ENCODE measurements around the gene NFIA.
A peak's percentile ranks its signal among the peaks of the same experiment; 100 is the strongest.
"Not testable (repeated sequence)": the region's sequence is repeated elsewhere in the genome, so short reads cannot be mapped to it uniquely, and the experiment has no call there.

NFIA gene

DNA sequence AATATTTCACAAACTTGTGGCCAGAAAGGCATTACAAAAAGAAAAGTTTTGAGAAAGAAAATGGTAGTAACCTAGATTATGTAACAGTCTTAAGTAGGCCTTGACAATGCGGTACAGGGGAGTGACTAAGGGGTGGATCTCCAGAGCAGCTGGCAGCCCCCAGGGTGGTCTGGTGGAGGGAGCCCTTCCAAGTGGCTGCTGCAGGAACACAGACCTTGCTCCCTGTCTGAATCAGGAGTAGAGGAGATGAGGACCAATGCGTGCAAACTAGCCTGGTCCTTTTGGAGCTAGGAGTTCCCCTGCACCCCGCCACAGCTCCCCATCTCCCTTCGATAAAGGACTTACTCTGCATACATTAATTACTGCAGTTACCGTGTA is 189.0 kb downstream of the NFIA start:
- no peak for DNase-seq (ENCODE audit: low spot score)

DNA sequence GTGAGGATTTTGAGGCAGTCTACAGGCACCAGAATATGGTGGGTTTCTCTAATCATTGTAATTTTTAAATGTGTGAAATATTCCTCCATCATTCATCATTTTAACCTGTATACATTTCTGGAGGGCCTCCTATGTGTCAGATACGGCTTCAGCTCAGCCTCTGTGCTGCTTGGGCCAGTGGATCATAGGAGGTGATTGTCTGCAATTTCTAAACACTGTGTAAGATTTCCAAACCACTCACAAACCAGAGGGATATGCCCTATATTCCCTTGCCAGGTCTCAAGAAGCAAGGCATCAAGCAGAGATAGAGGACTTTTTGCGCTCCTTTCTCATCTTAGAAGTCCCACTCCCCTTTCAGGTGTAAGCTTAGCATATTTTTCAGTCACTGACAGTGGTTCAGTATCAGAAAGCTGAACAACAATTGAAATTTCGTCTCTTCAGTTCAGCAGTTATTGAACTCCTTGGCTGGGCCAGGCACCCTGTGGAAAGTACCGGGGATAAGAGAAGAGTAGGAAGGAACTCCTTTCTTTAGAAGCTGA is 190.9 kb downstream of the NFIA start:
- no peak for DNase-seq (ENCODE audit: low spot score)

DNA sequence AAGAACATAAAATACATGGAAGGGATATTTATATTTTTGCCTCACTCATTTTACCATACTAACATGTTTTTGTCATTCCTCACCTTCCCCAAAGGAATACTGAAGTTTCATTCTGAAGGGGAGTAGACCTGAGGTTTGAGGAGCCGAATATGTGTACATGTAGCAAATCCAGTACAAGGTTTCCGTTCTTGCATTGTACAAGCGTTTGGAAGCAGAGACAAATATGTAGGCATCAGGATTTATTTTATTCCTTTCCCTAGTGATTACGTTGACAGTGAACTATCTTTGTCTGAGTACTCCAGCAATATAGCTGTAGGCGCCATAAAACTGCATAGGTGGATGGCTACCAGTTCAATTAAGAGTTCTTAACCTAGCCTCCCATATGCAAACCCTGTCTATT is 191.5 kb downstream of the NFIA start:
- no peak for DNase-seq (ENCODE audit: low spot score)

DNA sequence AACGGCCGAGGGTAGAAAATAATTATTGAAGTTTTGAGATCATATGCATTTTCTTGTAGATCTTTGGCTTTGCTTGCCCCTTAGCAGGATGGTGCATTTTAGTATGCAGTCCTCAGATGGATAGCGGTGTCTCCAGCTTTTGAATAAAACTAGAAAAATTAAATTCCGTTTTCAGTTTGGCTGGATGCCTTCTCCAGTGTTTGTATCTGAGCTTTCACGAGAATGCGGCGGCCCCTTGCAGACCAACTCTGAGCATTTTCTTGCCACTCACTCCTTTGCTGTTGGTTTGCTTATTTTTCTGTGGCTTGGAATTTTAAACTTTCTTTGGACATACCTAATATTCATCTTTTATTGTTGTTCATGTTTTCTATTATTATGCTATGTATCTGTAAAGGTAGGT is 192.6 kb downstream of the NFIA start:
- no peak for DNase-seq (ENCODE audit: low spot score)

DNA sequence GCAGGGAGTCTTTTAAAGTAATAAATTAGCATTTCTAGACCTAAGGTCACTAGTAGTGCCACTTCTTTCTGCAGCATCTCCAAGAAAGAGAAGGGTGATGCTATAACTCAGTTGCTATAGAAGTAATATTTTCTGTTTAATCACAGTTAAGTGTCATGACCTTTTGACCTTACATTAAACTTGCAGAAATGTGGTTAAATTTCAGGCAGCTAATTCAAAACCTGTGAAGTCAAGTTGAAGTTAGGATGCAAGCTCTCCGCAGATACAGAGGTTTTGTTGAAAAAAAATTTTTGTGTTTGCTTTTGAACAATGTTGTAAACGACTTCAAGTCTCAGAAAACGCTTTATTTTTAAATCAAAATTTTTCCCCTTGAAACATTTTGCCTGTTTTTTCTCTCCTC is 193.9 kb downstream of the NFIA start:
- DNase-seq (ENCODE audit: low spot score): no peak

DNA sequence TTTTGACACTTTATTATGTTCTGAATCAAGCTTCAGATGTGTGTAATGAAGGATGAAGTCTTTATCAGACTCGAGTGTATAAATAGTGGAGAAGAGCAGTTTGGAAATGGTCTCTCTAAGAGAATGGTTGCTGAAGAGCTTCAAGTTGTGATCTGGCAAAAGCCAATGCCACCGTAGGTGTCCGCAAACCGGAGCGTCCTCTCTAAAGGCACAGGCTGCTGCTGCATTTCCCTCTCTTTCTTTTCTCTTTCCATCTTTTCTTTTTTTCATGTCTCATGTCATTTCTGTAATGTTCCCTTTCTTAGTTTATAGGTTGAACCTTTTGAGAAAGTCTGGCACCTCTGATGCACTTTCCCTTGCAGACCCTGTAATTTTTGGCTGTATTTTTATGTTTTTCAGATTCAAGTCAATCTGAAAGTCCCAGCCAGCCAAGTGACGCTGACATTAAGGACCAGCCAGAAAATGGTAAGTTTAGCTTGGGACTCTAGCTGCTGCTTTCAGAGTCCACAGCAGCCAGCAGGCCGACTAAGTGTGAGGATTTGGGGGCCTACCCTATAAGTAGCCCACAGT is 194.8 kb downstream of the NFIA start:
- DNase-seq (ENCODE audit: low spot score): no peak

DNA sequence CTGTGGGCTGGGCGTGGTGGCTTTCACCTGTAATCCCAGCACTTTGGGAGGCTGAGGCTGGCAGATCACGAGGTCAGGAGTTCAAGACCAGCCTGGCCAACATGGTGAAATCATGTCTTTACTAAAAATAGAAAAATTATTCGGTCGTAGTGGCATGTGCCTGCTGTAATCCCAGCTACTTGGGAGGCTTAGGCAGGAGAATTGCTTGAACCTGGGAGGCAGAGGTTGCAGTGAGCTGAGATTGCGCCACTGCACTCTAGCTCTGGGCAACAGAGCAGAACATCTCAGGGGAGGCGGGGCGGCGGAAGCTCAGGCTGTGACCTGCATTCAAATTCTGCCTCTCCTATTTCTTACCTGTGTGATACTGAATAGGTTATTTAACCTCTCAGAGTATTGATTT is 196.1 kb downstream of the NFIA start:
- DNase-seq (ENCODE audit: low spot score): not testable (repeated sequence)

DNA sequence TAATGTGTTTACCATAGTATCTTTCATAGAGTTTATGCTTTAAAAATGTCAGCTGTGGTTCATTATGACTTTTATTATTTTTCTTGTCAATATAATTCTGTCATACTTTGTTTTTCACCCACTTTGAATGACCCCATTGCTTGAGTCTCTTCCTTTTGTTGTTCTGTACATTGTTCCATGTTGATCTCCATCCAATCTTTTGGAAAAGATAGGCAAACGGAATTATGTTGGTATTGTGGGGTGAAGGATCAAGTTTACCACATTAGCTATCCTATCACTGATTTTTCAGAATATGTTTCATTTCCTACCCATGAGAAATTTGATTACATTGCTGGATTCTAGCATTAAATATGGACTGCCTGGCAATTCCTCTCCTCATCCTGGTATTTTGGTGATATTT is 196.6 kb downstream of the NFIA start:
- DNase-seq (ENCODE audit: low spot score): no peak

DNA sequence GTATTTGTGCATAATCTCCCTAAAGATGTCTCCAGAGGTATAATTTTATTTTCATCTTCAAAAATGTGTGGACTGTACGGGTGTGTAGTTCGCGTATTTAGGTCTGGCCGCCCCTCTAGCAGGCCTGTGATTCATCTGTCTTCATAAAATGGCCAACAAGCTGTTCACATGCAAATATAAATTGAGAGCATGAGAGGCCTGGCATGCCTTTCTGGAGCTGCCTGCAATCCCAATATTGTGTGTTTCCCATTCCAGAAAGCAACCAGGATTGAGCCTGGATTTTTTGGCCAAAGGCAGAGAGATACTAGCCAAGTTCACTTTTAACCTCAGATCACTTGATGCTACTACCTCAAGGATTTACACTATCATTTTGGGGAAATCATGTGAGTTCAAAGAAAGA is 197.2 kb downstream of the NFIA start:
- no peak for DNase-seq (ENCODE audit: low spot score)

DNA sequence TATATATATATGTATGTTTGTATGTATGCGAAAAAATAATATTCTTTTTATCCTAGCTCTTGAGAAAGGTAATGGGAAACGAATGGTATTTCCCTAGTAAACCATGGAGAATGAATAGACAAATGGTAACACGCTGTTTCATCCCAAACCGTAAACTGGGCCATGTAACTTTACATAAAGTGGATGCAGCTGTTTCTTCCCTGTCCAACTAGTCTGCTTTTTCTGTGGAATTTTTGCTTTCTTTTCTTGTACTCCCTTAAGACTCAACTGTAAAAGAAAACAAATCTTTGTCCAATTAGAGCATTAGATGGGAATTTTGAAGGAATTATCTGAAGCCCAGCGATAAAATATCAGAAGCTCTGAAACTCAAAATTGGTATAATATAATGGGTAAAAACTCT is 198.1 kb downstream of the NFIA start:
- no peak for DNase-seq (ENCODE audit: low spot score)

DNA sequence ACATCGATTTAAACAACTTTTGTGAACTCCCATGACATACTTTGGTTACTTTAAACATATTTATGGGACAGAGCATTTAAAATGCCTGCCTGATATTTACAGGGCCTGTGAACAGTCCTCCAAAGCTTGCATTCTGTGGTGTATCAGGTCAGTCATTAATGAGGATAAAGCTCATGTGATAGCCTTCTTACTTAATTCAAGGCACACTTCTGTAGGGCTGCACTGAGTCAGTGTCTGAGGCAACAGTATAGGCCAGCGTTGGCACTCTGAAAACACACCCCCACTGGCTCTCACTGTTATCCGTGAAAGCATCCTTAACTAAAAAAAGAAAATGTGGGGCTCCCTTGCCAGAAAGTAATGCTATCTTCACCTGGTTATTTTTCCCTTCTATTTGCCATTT is 200.0 kb downstream of the NFIA start:
- DNase-seq (ENCODE audit: low spot score): no peak

DNA sequence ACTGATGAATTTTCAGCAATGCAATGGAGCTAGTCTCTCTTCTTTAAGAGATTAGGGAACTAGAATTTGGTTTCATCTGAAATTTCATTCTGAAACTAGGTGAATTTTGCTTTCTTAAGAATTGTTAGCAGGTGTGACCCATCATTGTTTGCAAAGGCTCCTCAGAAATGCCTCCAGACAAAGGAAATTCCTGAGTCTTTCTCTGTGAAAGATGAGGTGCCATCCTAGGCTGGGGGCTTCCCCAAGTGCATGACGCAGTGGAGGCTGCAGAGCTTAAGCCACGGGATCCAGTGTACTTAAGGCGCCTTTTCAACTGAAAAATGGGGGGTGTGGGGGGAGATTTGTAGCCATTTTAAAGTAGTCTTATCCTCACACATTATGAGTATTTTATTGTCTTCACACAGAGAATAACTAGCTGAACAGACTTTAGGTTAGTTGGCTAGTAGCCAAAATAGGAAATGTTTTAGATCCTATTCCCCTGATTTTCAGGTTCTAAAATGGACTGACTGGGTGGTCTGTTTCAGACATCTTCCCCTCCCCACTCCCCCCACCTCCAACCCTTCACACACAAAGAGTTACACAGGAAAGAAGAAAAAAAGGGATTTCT is 202.0 kb downstream of the NFIA start:
- DNase-seq (ENCODE audit: low spot score): no peak

DNA sequence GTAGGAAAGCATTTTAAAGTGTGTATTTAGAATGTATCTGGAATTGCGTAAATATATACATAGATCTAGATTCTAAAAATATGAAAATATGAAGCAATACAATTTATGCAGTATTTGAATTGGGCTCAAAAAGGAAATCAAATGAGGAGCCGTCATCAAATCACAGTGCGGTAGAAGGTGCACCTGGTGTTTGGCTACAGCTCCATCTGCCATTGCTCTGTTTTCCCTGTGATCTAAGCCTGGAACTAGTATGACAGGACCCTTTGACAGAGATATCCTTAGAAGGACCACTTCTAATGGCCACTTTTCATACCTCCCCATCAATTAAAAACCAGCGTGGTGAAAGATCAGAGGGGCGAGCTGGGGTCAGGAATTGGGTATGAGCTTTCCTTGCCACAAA is 202.6 kb downstream of the NFIA start:
- DNase-seq (ENCODE audit: low spot score): no peak

DNA sequence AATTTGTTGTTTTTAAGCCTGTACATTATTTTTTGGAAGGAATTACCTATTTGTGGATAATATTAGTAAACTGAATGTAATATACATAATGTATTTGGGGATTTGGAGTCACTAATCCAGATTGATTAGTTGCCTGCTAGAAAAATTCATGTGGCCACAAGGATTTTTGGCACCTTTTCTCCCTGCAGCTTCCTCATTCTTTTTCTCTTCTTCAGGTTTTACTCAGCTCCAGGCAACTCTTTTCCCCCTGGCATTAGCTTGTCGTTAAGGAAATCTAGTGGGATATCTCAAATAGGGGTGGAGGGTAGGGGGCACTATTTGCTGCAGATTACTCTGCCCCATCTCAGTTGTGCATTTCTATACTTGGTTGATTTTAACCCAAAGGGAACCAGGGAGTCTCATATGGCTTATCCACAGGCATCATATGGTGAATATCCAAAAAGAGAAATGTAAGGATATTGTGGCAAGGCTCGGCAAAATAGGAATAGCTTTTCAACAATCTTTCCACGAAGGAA is 203.1 kb downstream of the NFIA start:
- DNase-seq (ENCODE audit: low spot score): no peak

DNA sequence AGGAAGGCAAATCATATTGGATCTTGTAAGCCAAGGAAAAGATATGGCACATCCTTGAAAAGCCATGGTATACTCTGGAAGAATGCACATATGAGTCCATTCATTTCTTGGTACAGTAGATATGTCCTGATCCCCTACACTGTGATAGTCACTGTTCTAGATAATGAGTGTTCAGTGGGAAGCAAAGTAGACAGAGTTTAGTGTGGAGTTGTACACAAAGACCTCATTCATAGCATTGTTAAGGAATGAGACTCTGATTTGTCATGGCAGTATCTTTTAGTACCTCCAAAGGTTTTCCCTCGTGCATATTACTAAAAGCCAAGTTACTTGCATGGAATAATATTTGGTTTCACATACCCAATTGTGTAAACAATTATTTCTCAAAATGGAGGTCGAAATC is 204.7 kb downstream of the NFIA start:
- DNase-seq (ENCODE audit: low spot score): peak; percentile 27

DNA sequence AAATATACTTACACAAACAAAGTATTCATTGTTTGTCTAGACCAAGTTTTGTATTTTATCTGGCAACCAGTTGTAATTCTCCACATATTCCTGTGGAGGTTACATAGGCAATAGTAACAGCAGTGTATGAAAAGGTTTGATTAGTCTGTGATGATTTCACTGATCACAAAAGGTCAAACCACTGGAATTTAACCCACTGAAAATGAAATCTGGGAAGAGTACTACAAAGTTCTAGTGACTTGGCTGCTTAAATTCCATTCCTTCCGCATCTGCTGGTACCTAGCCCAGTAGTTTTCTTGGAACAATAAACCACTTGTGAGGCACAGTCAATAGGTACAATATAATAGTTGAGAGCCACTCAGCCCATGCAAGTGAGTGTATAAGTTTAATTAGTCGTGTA is 205.4 kb downstream of the NFIA start:
- no peak for DNase-seq (ENCODE audit: low spot score)

DNA sequence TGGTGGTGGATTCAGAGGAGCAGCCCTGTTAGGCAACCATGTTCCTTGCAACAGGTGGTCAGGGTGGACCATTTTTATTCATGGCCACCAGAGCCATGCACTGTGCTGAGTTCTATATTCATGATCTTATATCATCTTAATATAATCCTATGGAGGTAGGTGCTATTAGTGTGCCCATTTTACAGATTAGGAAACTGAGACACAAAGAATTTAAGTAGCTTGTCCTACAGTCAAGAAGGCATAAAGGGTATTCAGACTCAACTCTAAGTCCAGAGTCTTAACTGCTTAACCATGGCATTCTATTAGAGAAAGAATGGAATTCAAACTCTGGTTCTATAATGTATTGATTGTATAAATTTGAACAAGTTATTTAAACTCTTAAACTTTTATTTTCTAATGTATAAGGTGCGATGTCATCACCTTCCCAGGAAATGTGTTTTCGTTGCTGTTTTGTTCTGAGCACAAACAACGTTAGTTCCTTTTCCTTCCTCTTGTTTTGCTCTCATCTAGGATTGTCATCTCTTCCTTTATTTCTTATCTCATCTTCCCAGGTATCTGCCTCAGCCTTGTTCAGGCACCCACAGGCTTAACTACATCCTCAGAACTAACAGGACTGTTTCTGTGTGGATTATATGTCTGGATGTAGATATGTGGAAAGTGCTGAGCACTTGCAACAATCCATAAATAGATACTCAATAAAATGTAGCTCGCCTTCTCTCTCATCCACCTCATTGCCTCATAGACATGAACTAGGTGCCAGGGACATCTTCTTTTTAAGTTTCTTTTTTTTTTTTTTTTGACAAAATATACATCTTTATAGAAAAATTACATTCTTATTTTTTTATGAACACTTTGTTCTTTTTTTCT is 207.1 kb downstream of the NFIA start:
- DNase-seq (ENCODE audit: low spot score): no peak

DNA sequence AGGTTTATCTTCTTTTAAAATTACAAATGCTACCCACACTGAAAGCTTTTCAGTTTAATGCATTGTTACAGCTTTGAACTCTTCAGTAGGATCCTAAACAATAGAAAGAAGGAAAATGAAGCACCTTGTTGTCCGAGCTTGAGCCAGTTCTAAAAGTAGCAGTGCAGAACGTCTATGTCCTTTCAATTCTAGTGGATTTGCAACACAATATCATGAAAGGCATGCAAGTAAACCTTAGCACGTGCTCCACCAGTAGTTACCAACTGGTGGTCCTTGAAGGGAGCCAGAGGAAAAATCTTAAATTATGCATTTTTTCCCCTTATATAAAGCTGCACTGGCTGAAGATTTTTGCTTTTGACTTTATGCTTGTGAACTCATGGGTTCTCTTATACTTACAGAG is 208.2 kb downstream of the NFIA start:
- no peak for DNase-seq (ENCODE audit: low spot score)

DNA sequence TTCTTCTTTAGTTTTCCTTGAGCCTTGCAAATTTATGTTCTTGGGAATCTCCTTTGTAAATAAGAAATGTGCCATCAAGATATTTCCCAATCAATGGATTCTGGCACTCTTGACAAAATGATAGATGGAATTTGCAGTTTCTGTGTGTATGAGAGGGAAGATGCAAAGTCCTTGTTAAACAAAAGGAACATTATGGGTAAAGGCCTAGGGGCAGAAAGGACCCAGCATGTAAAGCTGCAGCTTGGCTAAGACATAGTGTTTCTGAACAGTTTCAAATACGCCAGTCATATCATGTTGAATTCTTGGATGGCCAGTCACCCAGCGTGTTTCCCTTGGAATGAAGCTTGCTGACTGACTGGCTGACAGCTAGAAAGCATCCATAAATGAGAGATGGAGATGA is 210.8 kb downstream of the NFIA start:
- DNase-seq (ENCODE audit: low spot score): no peak

DNA sequence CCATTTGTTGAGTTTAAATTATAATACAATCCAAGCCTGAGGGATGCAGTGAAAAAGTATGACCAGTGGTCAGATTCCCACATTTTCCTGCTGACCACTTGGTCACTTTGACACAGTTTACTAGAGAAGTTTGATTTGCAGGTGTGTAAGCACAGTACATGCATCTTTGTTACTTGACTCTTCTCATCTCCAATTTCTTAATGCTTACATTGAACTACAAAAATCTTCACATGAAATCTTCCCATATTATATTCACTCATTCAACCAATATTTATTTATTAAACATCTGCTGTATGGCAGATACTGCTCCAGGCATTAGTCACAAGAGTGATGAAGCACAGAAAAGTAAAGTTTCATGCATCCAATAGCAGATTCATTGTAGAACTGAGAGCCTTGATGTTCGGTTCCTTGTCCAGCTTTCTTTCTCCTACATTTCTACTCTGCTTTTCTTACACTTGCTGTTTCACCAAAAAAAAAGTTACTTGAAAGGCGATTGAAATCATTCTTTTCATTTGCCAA is 211.7 kb downstream of the NFIA start:
- no peak for DNase-seq (ENCODE audit: low spot score)

DNA sequence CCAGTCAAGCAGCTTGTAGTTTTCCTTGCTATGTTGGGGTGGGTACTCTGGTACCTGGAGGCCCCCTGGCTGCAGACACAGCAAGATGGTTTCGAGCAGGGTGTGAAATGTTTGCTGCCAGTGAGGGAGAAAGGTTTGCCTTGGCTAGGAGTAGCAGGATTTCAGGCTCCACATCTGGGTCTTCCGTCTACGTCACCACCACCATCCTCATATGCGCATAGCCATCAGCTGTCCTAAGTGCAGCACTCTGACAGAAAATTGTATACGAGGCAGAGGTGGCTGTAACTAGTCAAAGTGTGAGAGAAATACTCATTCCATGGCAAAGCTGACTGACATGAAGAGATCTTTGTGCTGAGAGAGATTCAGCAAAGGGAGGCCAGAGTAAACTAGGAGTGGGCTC is 212.6 kb downstream of the NFIA start:
- DNase-seq (ENCODE audit: low spot score): no peak

DNA sequence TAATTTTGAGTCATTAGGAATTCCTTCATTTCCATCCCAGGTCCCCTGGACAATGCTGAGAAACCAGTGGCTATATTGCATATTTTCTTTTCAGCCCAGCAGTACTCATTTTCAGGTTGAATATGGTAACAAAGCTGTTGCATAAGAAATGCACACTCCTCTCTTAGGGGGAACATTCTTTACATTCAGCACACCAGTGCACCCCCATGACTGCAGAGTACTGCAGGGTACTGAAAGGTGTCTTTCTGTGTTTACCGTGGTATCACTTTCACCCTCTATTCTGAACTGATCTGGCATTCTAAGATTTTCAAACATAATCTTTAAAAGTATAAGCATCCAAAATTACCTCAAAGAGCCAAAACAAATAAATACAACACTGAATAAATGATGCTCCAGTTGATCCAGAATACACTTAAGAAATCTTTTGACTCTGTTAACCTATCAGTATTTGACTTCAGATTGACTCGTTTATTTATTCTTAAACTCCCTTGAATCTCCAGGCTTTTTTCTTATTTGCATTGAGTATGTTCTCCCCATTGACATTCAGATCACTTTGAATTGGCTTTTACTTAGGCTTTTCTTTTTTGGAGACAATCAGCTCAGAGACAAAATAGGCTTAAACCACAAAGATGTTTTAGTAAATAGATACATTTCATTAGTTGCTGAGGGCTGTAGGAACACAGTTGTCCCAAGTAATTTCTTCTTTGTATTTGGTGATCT is 213.6 kb downstream of the NFIA start:
- DNase-seq (ENCODE audit: low spot score): no peak
